K562 (cell line): ENCODE data around the gene DUSP10. TPM values are rescaled to one million over a fixed set of nuclear protein-coding genes. Genes with fewer than 3 reads are reported as not detected.

ENCODE experiments used
- ATF1 ChIP-seq, 2 experiments: fragments of 450-650 bp in 1 of 2; IDR thresholded peaks; 2 replicates each; pipeline ENCODE4 v1.6.1; 2016; ENCODE audit warnings: missing compliant biosample characterization in 1 of 2, missing genetic modification characterization in 1 of 2
- CTCF ChIP-seq, 3 experiments: IDR thresholded peaks in 2 of 3; conservative IDR thresholded peaks in 1 of 3; 2 replicates each; pipeline ENCODE4 v1.5.1; 2011 to 2012; ENCODE audit warnings: low read length in 3 of 3, mild to moderate bottlenecking in 3 of 3, control low read depth in 2 of 3, improper control_type of control experiment in 1 of 3, inconsistent platforms in 1 of 3, low read depth in 1 of 3, mixed read lengths in 1 of 3, moderate library complexity in 1 of 3; ENCODE audit not compliant: insufficient read depth in 2 of 3
- EZH2 ChIP-seq: IDR thresholded peaks from 2 replicates; pipeline ENCODE4 v1.6.1; 2012; ENCODE audit warnings: low read depth, mild to moderate bottlenecking, inconsistent platforms, low read length, borderline replicate concordance
- HBP1 ChIP-seq: fragments of 450-650 bp; formaldehyde crosslinking; IDR thresholded peaks from 2 replicates; pipeline ENCODE4 v1.4.0; 2022; ENCODE audit warnings: missing genetic modification characterization
- HDGF ChIP-seq: fragments of 450-650 bp; IDR thresholded peaks from 2 replicates; pipeline ENCODE4 v1.6.1; 2016
- HNRNPLL ChIP-seq: fragments of 200-400 bp; formaldehyde crosslinking; IDR thresholded peaks from 2 replicates; pipeline ENCODE4 v1.6.1; 2017; ENCODE audit warnings: low read length, low read depth, mild to moderate bottlenecking; ENCODE audit not compliant: poor library complexity, severe bottlenecking
- HSF4 ChIP-seq: fragments of 250-450 bp; sonication (Bioruptor Pico); IDR thresholded peaks from 2 replicates; pipeline ENCODE4 v2.1.2; 2022; ENCODE audit warnings: mild to moderate bottlenecking, moderate library complexity, borderline replicate concordance
- ID3 ChIP-seq, 2 experiments: fragments of 250-450 bp in 1 of 2; fragments of 450-650 bp in 1 of 2; sonication (Bioruptor Pico) in 1 of 2; IDR thresholded peaks; 2 replicates each; pipeline versions ENCODE4 v1.6.1 to v1.8.0; 2016 to 2021; ENCODE audit warnings: mild to moderate bottlenecking in 2 of 2, moderate library complexity in 2 of 2, missing compliant biosample characterization in 1 of 2, missing genetic modification characterization in 1 of 2
- PKNOX1 ChIP-seq: fragments of 450-650 bp; IDR thresholded peaks from 2 replicates; pipeline ENCODE4 v1.6.1; 2016
- RBFOX2 ChIP-seq: fragments of 200-400 bp; formaldehyde crosslinking; IDR thresholded peaks from 2 replicates; pipeline ENCODE4 v1.6.1; 2017; ENCODE audit warnings: low read depth, mild to moderate bottlenecking, low read length, moderate library complexity
- STAG1 ChIP-seq: sonication (generic); formaldehyde crosslinking; IDR thresholded peaks from 2 replicates; pipeline ENCODE4 v1.5.0; 2020; ENCODE audit warnings: missing genetic modification reagents, borderline replicate concordance
- TAL1 ChIP-seq: fragments of 450-650 bp; IDR thresholded peaks from 2 replicates; pipeline ENCODE4 v1.6.1; 2016; ENCODE audit warnings: mild to moderate bottlenecking
- ZBTB43 ChIP-seq: sonication (generic); formaldehyde crosslinking; IDR thresholded peaks from 2 replicates; pipeline ENCODE4 v1.8.0; 2023; ENCODE audit warnings: mild to moderate bottlenecking, missing genetic modification reagents
- ZBTB7A ChIP-seq: IDR thresholded peaks from 2 replicates; pipeline ENCODE4 v1.6.1; 2011; ENCODE audit warnings: low read depth, mild to moderate bottlenecking, low read length, moderate library complexity, borderline replicate concordance; ENCODE audit not compliant: control insufficient read depth
- ZBTB9 ChIP-seq: fragments of 450-650 bp; formaldehyde crosslinking; IDR thresholded peaks from 2 replicates; pipeline ENCODE4 v1.4.0; 2020; ENCODE audit warnings: mild to moderate bottlenecking, moderate library complexity
- ZNF507 ChIP-seq: conservative IDR thresholded peaks from 2 replicates; pipeline ENCODE4 v1.6.1; 2017; ENCODE audit warnings: missing genetic modification characterization, missing compliant biosample characterization
- ZNF551 ChIP-seq: fragments of 250-450 bp; sonication (Bioruptor Pico); IDR thresholded peaks from 2 replicates; pipeline ENCODE4 v1.5.0; 2021; ENCODE audit warnings: mild to moderate bottlenecking, moderate library complexity
- ZNF778 ChIP-seq: fragments of 450-650 bp; formaldehyde crosslinking; IDR thresholded peaks from 2 replicates; pipeline ENCODE4 v1.4.0; 2020; ENCODE audit warnings: mild to moderate bottlenecking, moderate library complexity
- ZZZ3 ChIP-seq: fragments of 450-650 bp; IDR thresholded peaks from 2 replicates; pipeline ENCODE4 v1.6.1; 2016; ENCODE audit warnings: antibody characterized with exemption, mild to moderate bottlenecking, moderate library complexity
- polyA plus RNA-seq, 8 experiments: library from polyadenylated mRNA; depleted of rRNA in 4 of 8; stranded (reverse) in 5 of 8; unstranded in 3 of 8; fragments of >200 nt; fragmentation: Nextera tagmentation in 2 of 8; fragmentation: Illumina TruSeq in 1 of 8; extraction: Ambion mirVana in 2 of 8; extraction: Trizol in 1 of 8; gene quantifications; 2 replicates each; pipeline versions ENCODE4 v1.2.1 to v1.2.3, GENCODE V29; 2011 to 2014; ENCODE audit warnings: inconsistent platforms in 1 of 8, missing spikeins in 1 of 8
- total RNA-seq, 7 experiments: library from RNA; depleted of rRNA in 6 of 7; stranded (reverse); fragments of >200 nt in 6 of 7; fragmentation: Illumina TruSeq in 2 of 7; extraction: Trizol in 2 of 7; gene quantifications; 2 replicates each; pipeline versions ENCODE4 v1.2.1 to v1.2.3, GENCODE V29; 2011 to 2021; ENCODE audit warnings: low replicate concordance in 1 of 7

DUSP10 gene
- total and polyA plus RNA-seq, 9 of the 15 experiments (the other 6 are each of a cell fraction or from before 2014, with no cell fraction given): 1.7 to 8.3 (median 6.1) TPM

- TF ChIP-seq PKNOX1 (peak; percentile 99), RBFOX2 (no peak), HDGF (peak; percentile 69; the same call in 1 of the 2 replicates), ZBTB43 (CRISPR knock-in tag) (no peak), ZZZ3 (no peak), TAL1 (no peak), STAG1 (CRISPR knock-in tag) (no peak), ATF1 (CRISPR knock-in tag; IDR thresholded peaks at IDR 0.05) (no peak), ATF1 (tag; IDR thresholded peaks at IDR 0.05) (peak; percentile 93), ZBTB7A (no peak), EZH2 (no peak), ZNF551 (CRISPR knock-in tag) (no peak), HSF4 (CRISPR knock-in tag) (no peak), HBP1 (CRISPR knock-in tag) (peak; percentile 89), ZNF778 (CRISPR knock-in tag) (no peak), ID3 (CRISPR knock-in tag; IDR thresholded peaks at IDR 0.05) (no peak), ID3 (tag; IDR thresholded peaks at IDR 0.05) (no peak), HNRNPLL (no peak), ZNF507 (tag) (no peak), CTCF (IDR thresholded peaks at IDR 0.05 in 2 of 3, conservative IDR thresholded peaks at IDR 0.05 in 1 of 3; ENCODE audit: insufficient read depth in 2 of 3, low read depth in 1 of 3, low read length in 3 of 3) (peak in 1 of 3 experiments; percentile 7; a peak in 1 of 6 replicates), ZBTB9 (peak; percentile 83; the same call in 1 of the 2 replicates)
Observed at GRCh38 chr1:221741703-221742554, at the start of gene DUSP10 (continued).
